GM12874 (cell line): ENCODE data around the gene MAS1.

Experiments
- TF ChIP-seq, protein P1 (sequence below): IDR thresholded peaks from 2 replicates; pipeline ENCODE4 v1.5.1; 2011; ENCODE audit warnings: low read depth, mild to moderate bottlenecking, control low read depth, low read length, moderate library complexity; ENCODE audit not compliant: insufficient read depth

The MAS1 gene

DNA sequence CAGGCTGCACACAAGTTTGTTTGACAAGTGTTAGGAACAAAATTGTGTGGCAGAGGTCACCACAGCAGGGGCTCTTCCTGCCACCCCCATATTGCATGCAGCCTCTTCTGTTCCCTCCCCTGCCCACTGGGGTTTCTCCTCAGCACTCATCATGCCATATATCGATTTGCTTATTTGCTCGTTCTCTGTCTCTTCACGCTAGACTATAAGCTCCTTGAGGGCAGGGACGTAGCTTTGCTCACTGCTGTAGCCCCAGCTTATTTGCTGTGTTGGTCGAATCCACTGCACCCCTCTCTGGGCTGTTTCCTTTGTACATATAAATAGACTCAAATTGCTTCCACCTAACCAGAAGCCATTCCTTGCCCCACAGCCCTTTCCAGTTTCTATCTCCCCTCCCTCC is 19.6 kb downstream of the MAS1 start:
- TF ChIP-seq, protein P1, sequence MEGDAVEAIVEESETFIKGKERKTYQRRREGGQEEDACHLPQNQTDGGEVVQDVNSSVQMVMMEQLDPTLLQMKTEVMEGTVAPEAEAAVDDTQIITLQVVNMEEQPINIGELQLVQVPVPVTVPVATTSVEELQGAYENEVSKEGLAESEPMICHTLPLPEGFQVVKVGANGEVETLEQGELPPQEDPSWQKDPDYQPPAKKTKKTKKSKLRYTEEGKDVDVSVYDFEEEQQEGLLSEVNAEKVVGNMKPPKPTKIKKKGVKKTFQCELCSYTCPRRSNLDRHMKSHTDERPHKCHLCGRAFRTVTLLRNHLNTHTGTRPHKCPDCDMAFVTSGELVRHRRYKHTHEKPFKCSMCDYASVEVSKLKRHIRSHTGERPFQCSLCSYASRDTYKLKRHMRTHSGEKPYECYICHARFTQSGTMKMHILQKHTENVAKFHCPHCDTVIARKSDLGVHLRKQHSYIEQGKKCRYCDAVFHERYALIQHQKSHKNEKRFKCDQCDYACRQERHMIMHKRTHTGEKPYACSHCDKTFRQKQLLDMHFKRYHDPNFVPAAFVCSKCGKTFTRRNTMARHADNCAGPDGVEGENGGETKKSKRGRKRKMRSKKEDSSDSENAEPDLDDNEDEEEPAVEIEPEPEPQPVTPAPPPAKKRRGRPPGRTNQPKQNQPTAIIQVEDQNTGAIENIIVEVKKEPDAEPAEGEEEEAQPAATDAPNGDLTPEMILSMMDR = no peak

DNA sequence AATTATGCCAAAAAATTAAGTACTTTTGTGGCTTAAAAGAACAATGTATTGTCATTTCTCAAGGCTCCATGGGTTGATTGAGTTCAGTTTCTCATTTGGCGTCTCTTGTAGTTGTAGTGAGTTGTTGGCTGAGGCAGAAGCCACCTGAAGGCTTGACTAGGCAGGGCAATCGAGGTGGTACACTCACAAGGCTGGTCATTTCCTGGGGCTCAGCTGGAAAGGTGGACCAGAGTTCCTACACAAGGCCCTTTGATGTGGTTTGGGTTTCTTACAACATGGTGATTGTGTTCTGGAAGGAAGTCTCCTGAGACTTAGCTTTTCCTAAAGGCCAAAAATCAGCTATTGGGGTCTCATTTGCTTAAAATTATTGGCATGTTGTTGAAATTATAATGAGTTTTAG is 22.6 kb downstream of the MAS1 start:
- TF ChIP-seq, protein P1 = no peak

DNA sequence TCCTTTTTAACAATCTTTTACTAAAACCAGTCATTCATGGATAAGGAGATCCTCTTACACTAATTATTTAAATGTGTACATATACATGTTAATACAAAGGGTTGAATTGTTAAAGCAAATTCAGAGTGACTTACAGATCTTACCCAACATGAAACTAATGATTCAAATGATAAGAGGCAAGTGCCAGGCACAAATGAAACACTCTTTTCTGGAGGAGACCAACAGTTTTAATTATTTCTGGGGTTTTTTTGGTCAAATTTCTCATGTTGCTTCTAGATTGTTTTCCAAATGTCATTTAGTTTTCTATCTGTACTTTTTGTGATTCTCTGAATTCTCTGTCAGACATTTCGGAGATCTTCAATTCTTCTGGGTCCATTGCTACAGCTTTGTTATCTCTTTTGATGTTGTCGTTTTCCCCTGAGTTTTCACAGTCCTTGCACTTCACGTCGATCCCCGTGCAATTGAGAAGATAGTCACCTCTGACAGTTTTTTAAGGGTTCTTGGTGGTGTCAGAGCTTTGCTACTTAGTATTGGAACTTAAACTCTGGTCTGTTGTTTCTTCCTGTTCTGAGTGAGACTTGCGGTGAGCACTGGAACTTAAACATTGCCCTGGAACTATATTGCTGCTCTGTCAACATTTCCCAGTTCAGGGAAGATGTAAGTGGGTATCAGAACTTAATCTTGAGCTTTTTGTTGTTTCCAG is 23.2 kb downstream of the MAS1 start:
- TF ChIP-seq, protein P1 = no peak

DNA sequence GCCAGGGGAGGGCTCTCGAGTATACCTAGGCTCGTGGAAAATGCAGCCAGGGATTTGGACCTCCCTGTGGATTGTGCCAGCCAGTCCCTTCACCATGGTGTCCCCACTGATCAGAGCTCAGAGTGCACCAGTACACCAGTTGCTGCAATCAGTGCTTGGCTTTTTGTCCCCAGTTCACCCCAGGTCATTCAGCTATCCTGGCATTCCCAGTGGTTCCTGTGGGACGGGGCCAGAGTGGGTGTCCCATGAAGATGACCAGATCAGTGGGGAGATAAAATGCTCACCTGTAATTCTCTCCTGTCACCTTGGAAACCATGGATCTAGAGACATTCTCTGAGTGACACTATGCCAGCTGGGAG is 23.8 kb downstream of the MAS1 start:
- TF ChIP-seq, protein P1 = no peak

DNA sequence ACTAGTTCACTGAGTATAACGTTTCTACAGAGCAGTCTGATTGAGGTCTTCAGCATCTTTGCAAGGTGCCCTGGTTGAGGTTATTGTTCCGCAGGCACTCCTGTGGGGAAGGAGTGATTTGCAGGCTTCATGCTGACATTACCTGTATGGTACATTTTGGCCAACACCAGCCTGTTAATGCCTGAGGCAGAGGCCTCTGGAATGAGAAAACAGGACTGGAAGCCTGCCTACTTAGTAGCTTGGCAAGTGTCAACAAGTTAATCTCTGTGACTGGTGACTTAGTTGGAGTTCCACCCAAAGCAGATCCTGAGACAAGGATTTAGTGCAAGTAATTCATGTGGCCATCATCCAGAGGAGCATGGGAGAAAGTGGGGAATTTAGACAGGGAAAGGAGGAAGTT is 24.6 kb downstream of the MAS1 start:
- TF ChIP-seq, protein P1 = no peak

DNA sequence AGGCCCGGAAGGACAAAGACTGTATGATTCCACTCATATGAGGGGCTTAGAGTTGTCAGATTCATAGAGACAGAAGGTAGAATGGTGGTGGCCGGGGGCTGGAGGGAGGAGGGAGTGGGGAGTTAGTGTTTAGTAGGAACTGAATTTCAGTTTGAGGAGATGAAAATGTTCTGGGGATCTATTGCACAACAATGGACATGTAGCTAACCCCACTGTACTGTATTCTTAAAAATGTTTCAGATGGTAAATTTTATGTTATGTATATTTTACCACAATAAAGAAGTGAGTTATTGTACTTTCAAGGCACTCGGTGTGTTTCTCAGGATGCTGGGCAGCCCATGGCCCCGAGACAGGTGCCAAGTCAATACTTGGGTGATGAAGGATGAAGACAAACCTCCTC is 25.4 kb downstream of the MAS1 start:
- TF ChIP-seq, protein P1 = no peak

DNA sequence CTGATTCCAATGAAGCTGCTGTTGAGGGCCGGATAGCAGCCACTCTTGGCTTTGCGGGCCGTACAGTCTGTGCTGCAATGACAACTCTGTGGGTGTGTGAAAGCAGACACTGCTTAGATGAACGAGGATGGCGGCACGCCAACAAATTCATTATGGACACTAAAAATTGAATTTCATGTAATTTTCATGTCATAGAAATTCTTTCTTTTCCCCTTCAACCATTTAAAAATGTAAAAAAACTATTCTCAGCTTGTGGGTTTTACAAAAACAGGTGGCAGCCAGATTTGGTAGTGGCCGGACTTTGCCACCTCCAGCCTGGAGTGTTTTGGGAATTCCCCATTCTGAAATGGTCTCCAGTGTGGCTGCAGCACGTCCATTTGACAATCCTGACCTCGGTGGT is 26.0 kb downstream of the MAS1 start:
- TF ChIP-seq, protein P1 = no peak
